Neural cell (in vitro differentiated cells): ENCODE data around the gene SIRT1. TPM values are rescaled to one million over a fixed set of nuclear protein-coding genes. Genes with fewer than 3 reads are reported as not detected.

ENCODE experiments used
- H2AFZ ChIP-seq: fragments of 200-600, 300-800 bp; sonication (generic), shearing (Covaris generic); 2 replicates; pipeline ENCODE4 v1.6.0; 2014; ENCODE audit warnings: low read depth, mild to moderate bottlenecking, antibody characterized with exemption, low read length, moderate library complexity
- H3F3A ChIP-seq: fragments of 200-600 bp; shearing (Covaris generic); 2 replicates; pipeline ENCODE4 v1.6.1; 2016; ENCODE audit warnings: mild to moderate bottlenecking, moderate library complexity, mixed read lengths, antibody characterized with exemption, low read length; ENCODE audit not compliant: insufficient read depth, poor library complexity, severe bottlenecking
- H3K27ac ChIP-seq: fragments of 200-600, 300-800 bp; sonication (generic), shearing (Covaris generic); 2 replicates; pipeline ENCODE4 v1.5.1; 2014; ENCODE audit warnings: mild to moderate bottlenecking, low read length, moderate library complexity
- H3K27me3 ChIP-seq: fragments of 300-800, 200-600 bp; sonication (generic), shearing (Covaris generic); 2 replicates; pipeline ENCODE4 v1.6.0; 2014; ENCODE audit warnings: mild to moderate bottlenecking, low read depth, low read length, moderate library complexity; ENCODE audit not compliant: insufficient read depth
- H3K36me3 ChIP-seq: fragments of 300-800, 200-600 bp; sonication (generic), shearing (Covaris generic); 2 replicates; pipeline ENCODE4 v1.5.1; 2014; ENCODE audit warnings: mild to moderate bottlenecking, antibody characterized with exemption, low read length, moderate library complexity; ENCODE audit not compliant: insufficient read depth
- H3K4me2 ChIP-seq: fragments of 300-800, 200-600 bp; sonication (generic), shearing (Covaris generic); 2 replicates; pipeline ENCODE4 v1.6.0; 2014; ENCODE audit warnings: mild to moderate bottlenecking, low read length
- H3K4me3 ChIP-seq: fragments of 300-800, 200-600 bp; sonication (generic), shearing (Covaris generic); 2 replicates; pipeline ENCODE4 v1.5.1; 2014; ENCODE audit warnings: mild to moderate bottlenecking, low read length, moderate library complexity
- H3K79me2 ChIP-seq: fragments of 200-600 bp; shearing (Covaris generic); replicated peaks from 2 replicates; pipeline ENCODE4 v1.6.0; 2014; ENCODE audit warnings: mild to moderate bottlenecking, low read length, moderate library complexity; ENCODE audit not compliant: insufficient read depth
- H3K9ac ChIP-seq: fragments of 300-800, 200-600 bp; sonication (generic), shearing (Covaris generic); 2 replicates; pipeline ENCODE4 v1.6.1; 2016; ENCODE audit warnings: mild to moderate bottlenecking, low read length, mixed read lengths
- H3K9me2 ChIP-seq: fragments of 200-600 bp; shearing (Covaris generic); 2 replicates; pipeline ENCODE4 v1.6.1; 2016; ENCODE audit warnings: mild to moderate bottlenecking, low read length, mixed read lengths; ENCODE audit not compliant: insufficient read depth
- H3K9me3 ChIP-seq: fragments of 200-600, 300-800 bp; sonication (generic), shearing (Covaris generic); 2 replicates; pipeline ENCODE4 v1.6.1; 2016; ENCODE audit warnings: mild to moderate bottlenecking, mixed run types, low read length, moderate library complexity, mixed read lengths
- H4K20me1 ChIP-seq: fragments of 200-600 bp; shearing (Covaris generic); 2 replicates; pipeline ENCODE4 v1.6.1; 2016; ENCODE audit warnings: mild to moderate bottlenecking, mixed run types; ENCODE audit not compliant: insufficient read depth
- EP300 ChIP-seq: fragments of 450-650 bp; conservative IDR thresholded peaks from 2 replicates; pipeline ENCODE4 v1.6.1; 2014; ENCODE audit warnings: antibody characterized with exemption, mild to moderate bottlenecking, moderate library complexity; ENCODE audit not compliant: poor library complexity, severe bottlenecking
- EZH2 ChIP-seq: fragments of 200-600, 300-800 bp; shearing (Covaris generic), sonication (generic); IDR thresholded peaks from 2 replicates; pipeline ENCODE4 v1.6.1; 2014; ENCODE audit warnings: antibody characterized with exemption, low read length, borderline replicate concordance, mild to moderate bottlenecking; ENCODE audit not compliant: insufficient read depth, poor library complexity, severe bottlenecking
- MXI1 ChIP-seq: fragments of 450-650 bp; conservative IDR thresholded peaks from 2 replicates; pipeline ENCODE4 v1.6.1; 2014; ENCODE audit warnings: antibody characterized with exemption, mild to moderate bottlenecking; ENCODE audit not compliant: poor library complexity, severe bottlenecking
- POLR2AphosphoS5 ChIP-seq: IDR thresholded peaks from 2 replicates; pipeline ENCODE4 v1.6.1; 2012
- RAD21 ChIP-seq: fragments of 450-650 bp; conservative IDR thresholded peaks from 2 replicates; pipeline ENCODE4 v1.6.1; 2014; ENCODE audit warnings: antibody characterized with exemption, mild to moderate bottlenecking, moderate library complexity
- SMC3 ChIP-seq: fragments of 450-650 bp; conservative IDR thresholded peaks from 2 replicates; pipeline ENCODE4 v1.6.1; 2014; ENCODE audit warnings: antibody characterized with exemption, mild to moderate bottlenecking, moderate library complexity; ENCODE audit not compliant: poor library complexity
- TAF1 ChIP-seq: IDR thresholded peaks from 2 replicates; pipeline ENCODE4 v1.6.1; 2012; ENCODE audit warnings: low read depth
- polyA plus RNA-seq: library from polyadenylated mRNA; depleted of rRNA; stranded (reverse); fragments of >200 nt; gene quantifications from 2 replicates; pipeline ENCODE4 v1.2.3, GENCODE V29; 2014
- TF ChIP-seq, protein P1 (sequence below): fragments of 450-650 bp; IDR thresholded peaks from 2 replicates; pipeline ENCODE4 v1.5.1; 2014; ENCODE audit warnings: antibody characterized with exemption, mild to moderate bottlenecking, moderate library complexity; ENCODE audit not compliant: poor library complexity, severe bottlenecking
- TF ChIP-seq, protein P2 (sequence below): IDR thresholded peaks from 2 replicates; pipeline ENCODE4 v1.6.1; 2012; ENCODE audit warnings: borderline replicate concordance

Gene SIRT1
- polyA plus RNA-seq, 1 donor from 2014 or later: 38.6 TPM

DNA sequence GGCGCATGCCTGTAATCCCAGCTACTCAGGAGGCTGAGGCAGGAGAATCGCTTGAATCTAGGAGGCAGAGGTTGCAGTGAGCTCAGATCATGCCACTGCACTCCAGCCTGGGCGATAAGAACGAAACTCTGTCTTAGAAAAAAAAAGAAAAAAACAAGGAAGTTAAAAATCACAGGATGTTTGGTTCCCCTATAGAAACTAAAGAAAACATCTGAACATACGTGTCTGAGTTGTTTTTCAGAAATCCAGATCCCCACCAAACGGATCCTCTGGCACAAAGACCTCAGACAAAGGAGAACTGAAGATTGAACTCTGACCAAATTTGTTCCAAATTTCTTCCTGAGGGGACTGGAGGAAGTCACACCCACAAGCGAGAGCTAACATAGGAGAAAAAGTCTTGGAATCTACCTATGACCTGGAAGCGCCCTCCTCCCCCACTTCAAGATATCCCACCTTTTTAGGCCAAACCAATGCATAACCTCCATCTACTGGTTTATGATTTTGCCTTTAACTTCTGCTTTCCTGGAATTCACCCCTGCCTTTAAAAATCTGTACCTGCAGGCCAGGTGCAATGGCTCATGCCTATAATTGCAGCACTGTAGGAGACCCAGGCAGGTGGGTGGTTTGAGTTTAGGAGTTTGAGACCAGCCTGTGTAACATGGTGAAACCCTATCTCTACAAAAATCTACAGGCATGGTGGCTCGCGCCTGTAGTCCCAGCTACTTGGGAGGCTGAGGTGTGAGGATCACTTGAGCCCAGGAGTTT, 19.7 kb upstream of the SIRT1 start:
- no peaks in the 10 kb centered on the region for H3K9me3 ChIP-seq
- no peak overlapping the region for H3K9ac ChIP-seq
- no peaks in the 10 kb centered on the region for H3K36me3 ChIP-seq
- no peaks in the 10 kb centered on the region for H3K9me2 ChIP-seq
- no peaks in the 10 kb centered on the region for H3K79me2 ChIP-seq
- no peaks in the 10 kb centered on the region for H3K27me3 ChIP-seq
- H3F3A ChIP-seq: no peaks in the 10 kb centered on the region
- no peak for TF ChIP-seq SMC3
- no peak for TF ChIP-seq MXI1
- no peak for TF ChIP-seq EP300
- TF ChIP-seq POLR2AphosphoS5: no peak
- no peak for TF ChIP-seq RAD21
- TF ChIP-seq TAF1: no peak
- TF ChIP-seq, protein P1, sequence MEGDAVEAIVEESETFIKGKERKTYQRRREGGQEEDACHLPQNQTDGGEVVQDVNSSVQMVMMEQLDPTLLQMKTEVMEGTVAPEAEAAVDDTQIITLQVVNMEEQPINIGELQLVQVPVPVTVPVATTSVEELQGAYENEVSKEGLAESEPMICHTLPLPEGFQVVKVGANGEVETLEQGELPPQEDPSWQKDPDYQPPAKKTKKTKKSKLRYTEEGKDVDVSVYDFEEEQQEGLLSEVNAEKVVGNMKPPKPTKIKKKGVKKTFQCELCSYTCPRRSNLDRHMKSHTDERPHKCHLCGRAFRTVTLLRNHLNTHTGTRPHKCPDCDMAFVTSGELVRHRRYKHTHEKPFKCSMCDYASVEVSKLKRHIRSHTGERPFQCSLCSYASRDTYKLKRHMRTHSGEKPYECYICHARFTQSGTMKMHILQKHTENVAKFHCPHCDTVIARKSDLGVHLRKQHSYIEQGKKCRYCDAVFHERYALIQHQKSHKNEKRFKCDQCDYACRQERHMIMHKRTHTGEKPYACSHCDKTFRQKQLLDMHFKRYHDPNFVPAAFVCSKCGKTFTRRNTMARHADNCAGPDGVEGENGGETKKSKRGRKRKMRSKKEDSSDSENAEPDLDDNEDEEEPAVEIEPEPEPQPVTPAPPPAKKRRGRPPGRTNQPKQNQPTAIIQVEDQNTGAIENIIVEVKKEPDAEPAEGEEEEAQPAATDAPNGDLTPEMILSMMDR: no peak
- TF ChIP-seq, protein P2, sequence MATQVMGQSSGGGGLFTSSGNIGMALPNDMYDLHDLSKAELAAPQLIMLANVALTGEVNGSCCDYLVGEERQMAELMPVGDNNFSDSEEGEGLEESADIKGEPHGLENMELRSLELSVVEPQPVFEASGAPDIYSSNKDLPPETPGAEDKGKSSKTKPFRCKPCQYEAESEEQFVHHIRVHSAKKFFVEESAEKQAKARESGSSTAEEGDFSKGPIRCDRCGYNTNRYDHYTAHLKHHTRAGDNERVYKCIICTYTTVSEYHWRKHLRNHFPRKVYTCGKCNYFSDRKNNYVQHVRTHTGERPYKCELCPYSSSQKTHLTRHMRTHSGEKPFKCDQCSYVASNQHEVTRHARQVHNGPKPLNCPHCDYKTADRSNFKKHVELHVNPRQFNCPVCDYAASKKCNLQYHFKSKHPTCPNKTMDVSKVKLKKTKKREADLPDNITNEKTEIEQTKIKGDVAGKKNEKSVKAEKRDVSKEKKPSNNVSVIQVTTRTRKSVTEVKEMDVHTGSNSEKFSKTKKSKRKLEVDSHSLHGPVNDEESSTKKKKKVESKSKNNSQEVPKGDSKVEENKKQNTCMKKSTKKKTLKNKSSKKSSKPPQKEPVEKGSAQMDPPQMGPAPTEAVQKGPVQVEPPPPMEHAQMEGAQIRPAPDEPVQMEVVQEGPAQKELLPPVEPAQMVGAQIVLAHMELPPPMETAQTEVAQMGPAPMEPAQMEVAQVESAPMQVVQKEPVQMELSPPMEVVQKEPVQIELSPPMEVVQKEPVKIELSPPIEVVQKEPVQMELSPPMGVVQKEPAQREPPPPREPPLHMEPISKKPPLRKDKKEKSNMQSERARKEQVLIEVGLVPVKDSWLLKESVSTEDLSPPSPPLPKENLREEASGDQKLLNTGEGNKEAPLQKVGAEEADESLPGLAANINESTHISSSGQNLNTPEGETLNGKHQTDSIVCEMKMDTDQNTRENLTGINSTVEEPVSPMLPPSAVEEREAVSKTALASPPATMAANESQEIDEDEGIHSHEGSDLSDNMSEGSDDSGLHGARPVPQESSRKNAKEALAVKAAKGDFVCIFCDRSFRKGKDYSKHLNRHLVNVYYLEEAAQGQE: no peak
- no peak for TF ChIP-seq EZH2
- H3K27ac ChIP-seq: no peak overlapping the region
- H2AFZ ChIP-seq: no peak overlapping the region
- no peak overlapping the region for H3K4me3 ChIP-seq
- H4K20me1 ChIP-seq: no peaks in the 10 kb centered on the region
- H3K4me2 ChIP-seq: no peak overlapping the region

DNA sequence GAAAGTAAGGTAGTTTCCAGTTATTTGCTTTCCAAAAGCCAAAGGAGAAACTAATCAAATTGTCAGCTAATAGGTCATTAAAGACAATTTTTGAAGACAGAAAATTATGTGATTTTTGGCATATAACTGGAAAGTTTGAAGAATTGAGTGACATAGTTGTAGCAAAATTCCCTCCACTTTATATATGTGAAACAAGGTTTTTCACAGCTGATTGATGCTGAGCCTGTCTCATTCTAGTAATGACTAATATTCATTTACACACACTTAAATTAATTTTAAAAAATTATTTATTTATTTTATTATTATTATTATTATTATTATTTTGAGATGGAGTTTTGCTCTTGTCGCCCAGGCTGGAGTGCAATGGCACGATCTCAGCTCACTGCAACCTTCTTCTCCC, 16.3 kb upstream of the SIRT1 start:
- no peak overlapping the region for H3K27ac ChIP-seq
- no peak for TF ChIP-seq SMC3
- no peak for TF ChIP-seq POLR2AphosphoS5
- no peak for TF ChIP-seq RAD21
- no peak for TF ChIP-seq MXI1
- TF ChIP-seq, protein P1: no peak
- TF ChIP-seq EZH2: no peak
- TF ChIP-seq, protein P2: no peak
- TF ChIP-seq TAF1: no peak
- no peak for TF ChIP-seq EP300
- no peaks in the 10 kb centered on the region for H3K9me3 ChIP-seq
- no peak overlapping the region for H2AFZ ChIP-seq
- H3K4me2 ChIP-seq: no peak overlapping the region
- H3F3A ChIP-seq: no peaks in the 10 kb centered on the region
- H3K9me2 ChIP-seq: no peaks in the 10 kb centered on the region
- H3K79me2 ChIP-seq: no peaks in the 10 kb centered on the region
- no peak overlapping the region for H3K4me3 ChIP-seq
- no peaks in the 10 kb centered on the region for H3K36me3 ChIP-seq
- no peaks in the 10 kb centered on the region for H4K20me1 ChIP-seq
- H3K27me3 ChIP-seq: no peaks in the 10 kb centered on the region
- H3K9ac ChIP-seq: no peak overlapping the region
